GM12892 (cell line): ENCODE results near the gene HECW1.

Experiments
- POLR2AphosphoS5 ChIP-seq: IDR thresholded peaks from 2 replicates; pipeline ENCODE4 v1.6.1; 2011; ENCODE audit warnings: low read depth, low read length, control low read depth
- TAF1 ChIP-seq: IDR thresholded peaks from 2 replicates; pipeline ENCODE4 v1.6.1; 2011; ENCODE audit warnings: low read depth, mild to moderate bottlenecking, control low read depth, low read length, borderline replicate concordance

DNA sequence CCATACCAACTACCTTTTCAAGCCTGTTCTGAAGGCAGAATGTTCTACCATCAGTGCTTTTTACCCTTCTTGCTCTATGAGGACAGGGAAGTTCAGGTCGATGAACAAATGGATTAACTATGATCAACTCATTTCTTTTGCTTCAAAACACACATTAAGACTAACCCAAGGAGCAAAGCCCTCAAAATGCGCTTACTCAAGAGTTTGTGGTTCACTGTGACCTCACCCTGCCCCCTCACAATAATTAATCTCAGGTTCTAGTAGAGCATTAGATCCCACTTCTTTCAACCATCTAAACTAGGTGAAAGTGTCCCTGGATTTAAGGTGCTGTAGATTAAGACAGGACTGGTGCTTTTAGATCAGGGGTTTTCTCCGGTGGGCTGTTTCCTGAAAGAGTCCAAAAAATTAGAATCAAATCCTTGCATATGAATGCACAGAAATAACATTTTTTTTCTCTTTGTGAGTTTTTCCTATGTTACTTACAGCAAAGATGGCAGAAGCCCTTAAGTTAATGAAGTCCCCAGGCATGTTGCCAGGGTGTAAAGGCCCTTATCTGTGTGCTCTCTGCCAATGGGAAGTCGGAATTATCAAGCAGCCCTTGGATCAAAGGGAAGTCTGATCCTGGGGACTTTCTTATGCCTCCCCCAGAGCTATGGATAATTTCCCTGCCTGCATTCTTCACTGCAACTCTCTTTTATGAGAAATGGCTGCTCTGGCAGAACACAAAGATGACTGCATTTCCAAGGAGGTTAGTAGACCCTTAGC is 264.9 kb downstream of the HECW1 start:
- TF ChIP-seq TAF1 (no peak), POLR2AphosphoS5 (no peak)
